ENCODE results near the gene ADK. TPM values are rescaled to one million over a fixed set of nuclear protein-coding genes. Genes with fewer than 3 reads are reported as not detected.

Gene ADK
- total RNA-seq, 6 experiments from 2014 or later, result 54.2 to 92.5 (median 63.5) TPM

DNA sequence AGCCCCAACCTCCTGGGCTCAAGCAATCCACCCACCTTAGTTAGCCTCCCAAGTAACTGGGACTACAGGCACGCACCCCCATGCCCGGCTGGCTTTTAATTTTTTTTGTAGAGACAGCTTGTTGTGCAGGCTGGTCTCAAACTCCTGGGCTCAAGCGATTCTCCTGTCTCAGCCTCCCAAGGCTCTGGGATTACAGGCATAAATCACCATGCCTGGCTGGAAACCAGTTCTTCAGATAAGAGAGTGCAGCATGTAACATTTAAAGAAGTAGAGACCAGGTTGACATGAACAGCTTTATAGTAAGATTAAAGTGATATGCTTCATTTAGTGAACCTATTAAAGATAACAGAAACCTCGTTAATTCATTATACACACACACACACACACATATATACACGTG lies 507.5 kb downstream of the ADK start:
- no peak overlapping the region for H3K27ac ChIP-seq
- intact Hi-C loops (cut with DNase I), result no loop called here
- no peak overlapping the region for H3K4me3 ChIP-seq
- H3K9me3 ChIP-seq, result no peaks in the 10 kb centered on the region
- ATAC-seq (no peak), DNase-seq (no peak)
- WGBS (ENCODE audit: insufficient coverage, low coverage, low lambda C conversion rate, missing lambda C conversion rate), result 92% methylated on average over 3 of the region's 5 CpGs
- H3K36me3 ChIP-seq, result no peaks in the 10 kb centered on the region
- TF ChIP-seq POLR2A (IDR thresholded peaks at IDR 0.05) (no peak), CTCF (IDR thresholded peaks at IDR 0.05) (no peak)
- no peaks in the 10 kb centered on the region for H3K27me3 ChIP-seq
- H3K4me1 ChIP-seq, result no peaks in the 10 kb centered on the region

DNA sequence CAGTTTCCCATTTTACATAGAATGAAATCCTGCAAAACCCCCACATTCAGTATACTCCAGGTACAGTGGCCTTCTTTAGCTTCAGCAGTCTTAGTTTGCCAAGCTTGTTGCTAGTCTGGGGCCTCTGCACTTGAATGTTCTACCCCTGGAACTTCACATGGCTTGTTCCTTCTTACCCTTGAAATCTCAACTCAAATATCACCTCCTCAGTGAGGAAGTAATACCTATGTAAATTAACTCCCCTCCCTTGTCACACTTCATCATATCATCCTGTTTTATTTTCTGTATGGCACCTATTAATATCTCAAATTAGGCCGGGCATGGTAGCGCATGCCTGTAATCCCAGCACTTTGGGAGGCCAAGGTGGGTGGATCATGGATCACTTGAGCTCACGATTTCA lies 511.6 kb downstream of the ADK start:
- Histone ChIP-seq H3K4me3 (no peak overlapping the region), H3K27ac (no peak overlapping the region), H3K9me3 (no peaks in the 10 kb centered on the region), H3K27me3 (no peaks in the 10 kb centered on the region), H3K4me1 (no peaks in the 10 kb centered on the region), H3K36me3 (no peaks in the 10 kb centered on the region)
- TF ChIP-seq CTCF (IDR thresholded peaks at IDR 0.05), result no peak
- no peak for TF ChIP-seq POLR2A (IDR thresholded peaks at IDR 0.05)
- 90% methylated on average over 3 of the region's 3 CpGs for WGBS (ENCODE audit: insufficient coverage, low coverage, low lambda C conversion rate, missing lambda C conversion rate)
- ATAC-seq (no peak), DNase-seq (no peak)
- intact Hi-C loops (cut with DNase I), result no loop called here

DNA sequence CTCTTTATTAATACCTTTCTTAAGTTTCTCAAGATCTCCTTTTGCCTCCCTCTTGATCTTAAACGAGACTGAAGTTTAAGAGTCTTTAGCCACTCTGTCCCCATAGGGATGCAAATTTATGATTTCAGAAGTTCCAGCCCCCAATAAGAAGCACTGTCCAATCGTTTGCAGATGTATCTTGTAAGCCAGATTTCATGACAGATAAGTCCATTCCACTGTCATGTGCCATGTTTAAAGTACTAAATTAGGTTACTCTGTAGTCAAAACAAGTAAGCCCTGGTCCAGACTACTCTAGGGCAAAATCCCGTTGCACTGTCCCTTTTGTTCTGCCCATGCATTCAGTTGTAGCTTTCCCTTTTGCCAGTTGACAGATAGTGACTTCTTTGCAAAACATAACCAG lies 518.2 kb downstream of the ADK start:
- Histone ChIP-seq H3K4me1 (no peaks in the 10 kb centered on the region), H3K9me3 (no peaks in the 10 kb centered on the region), H3K4me3 (no peak overlapping the region), H3K36me3 (no peaks in the 10 kb centered on the region), H3K27me3 (no peaks in the 10 kb centered on the region), H3K27ac (no peak overlapping the region)
- 87% methylated on average over 3 of the region's 3 CpGs for WGBS (ENCODE audit: insufficient coverage, low coverage, low lambda C conversion rate, missing lambda C conversion rate)
- ATAC-seq (no peak), DNase-seq (no peak)
- TF ChIP-seq CTCF (IDR thresholded peaks at IDR 0.05) (no peak), POLR2A (IDR thresholded peaks at IDR 0.05) (no peak)
- intact Hi-C loops (cut with DNase I), result no loop called here

- H3K4me1 ChIP-seq, result no peaks in the 10 kb centered on the region
- WGBS (ENCODE audit: insufficient coverage, low coverage, low lambda C conversion rate, missing lambda C conversion rate), result 73% methylated on average over 3 of the region's 3 CpGs
- DNase-seq (no peak), ATAC-seq (no peak)
- no peaks in the 10 kb centered on the region for H3K36me3 ChIP-seq
- TF ChIP-seq CTCF (IDR thresholded peaks at IDR 0.05) (no peak), POLR2A (IDR thresholded peaks at IDR 0.05) (no peak)
- H3K27ac ChIP-seq, result no peak overlapping the region
- H3K9me3 ChIP-seq, result no peaks in the 10 kb centered on the region
- no peaks in the 10 kb centered on the region for H3K27me3 ChIP-seq
- intact Hi-C loops (cut with DNase I), result no loop called here
- H3K4me3 ChIP-seq, result no peak overlapping the region
Observed at GRCh38 chr10:74671716-74672115, 520.7 kb downstream of the ADK start.

DNA sequence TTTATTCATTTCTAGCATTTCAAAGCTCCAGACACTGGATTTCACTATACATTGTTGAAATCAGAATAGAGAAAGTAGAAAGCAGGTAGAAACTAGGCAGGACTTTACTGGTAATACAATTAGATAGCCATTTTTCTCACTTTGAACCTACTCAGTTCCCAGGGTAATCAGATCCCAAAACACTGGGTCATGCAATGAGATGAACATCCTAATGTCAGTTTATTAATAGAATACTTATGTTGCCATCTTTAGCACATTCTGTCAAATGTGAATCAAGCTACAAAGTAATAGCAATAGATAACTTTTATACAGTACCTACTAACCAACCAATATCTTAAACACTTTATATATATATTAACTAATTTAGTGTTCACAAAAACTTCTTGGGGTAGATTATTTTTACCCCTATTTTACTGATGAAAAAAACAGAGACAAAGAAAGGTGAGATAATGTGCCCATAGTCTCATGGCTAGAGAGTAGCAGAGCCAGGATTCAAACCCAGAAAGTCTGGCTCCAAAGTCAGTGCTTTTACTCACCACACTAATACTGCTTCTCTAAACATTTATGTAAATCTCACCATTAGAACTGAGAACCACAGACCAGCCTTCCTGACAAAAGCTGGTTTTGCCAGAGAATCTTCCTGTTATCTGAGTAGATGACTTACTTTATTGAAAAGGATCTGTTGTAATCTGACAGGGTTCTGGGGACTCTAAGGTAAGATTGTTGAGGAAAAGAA lies 521.6 kb downstream of the ADK start:
- H3K27ac ChIP-seq, result no peak overlapping the region
- TF ChIP-seq CTCF (IDR thresholded peaks at IDR 0.05) (no peak), POLR2A (IDR thresholded peaks at IDR 0.05) (no peak)
- no peaks in the 10 kb centered on the region for H3K27me3 ChIP-seq
- DNase-seq (no peak), ATAC-seq (no peak)
- no peaks in the 10 kb centered on the region for H3K9me3 ChIP-seq
- no peaks in the 10 kb centered on the region for H3K4me1 ChIP-seq
- no peak overlapping the region for H3K4me3 ChIP-seq
- H3K36me3 ChIP-seq, result no peaks in the 10 kb centered on the region
- intact Hi-C loops (cut with DNase I), result no loop called here

Measured in right lobe of liver (tissue), 6 donors.